ENCODE measurements around the gene JADE1.

DNA sequence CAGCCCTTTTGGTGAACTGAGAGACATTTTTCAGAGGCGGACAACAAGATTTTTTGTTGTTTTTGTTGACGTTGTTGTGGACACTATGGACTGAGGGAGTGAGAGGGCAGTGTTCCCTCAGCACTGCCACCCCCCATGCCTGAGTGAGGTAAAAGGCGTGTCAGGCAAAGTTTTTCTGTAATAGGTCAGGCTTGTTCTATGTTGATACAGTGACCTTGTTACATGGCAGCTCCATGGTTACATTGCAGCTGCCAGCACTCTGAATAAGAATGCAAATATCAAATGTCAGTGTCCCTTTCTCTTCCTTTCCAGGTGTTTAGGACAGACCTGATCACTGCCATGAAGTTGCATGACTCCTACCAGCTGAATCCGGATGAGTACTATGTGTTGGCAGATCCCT lies 36.6 kb downstream of the JADE1 start:
- TF ChIP-seq, protein P1, sequence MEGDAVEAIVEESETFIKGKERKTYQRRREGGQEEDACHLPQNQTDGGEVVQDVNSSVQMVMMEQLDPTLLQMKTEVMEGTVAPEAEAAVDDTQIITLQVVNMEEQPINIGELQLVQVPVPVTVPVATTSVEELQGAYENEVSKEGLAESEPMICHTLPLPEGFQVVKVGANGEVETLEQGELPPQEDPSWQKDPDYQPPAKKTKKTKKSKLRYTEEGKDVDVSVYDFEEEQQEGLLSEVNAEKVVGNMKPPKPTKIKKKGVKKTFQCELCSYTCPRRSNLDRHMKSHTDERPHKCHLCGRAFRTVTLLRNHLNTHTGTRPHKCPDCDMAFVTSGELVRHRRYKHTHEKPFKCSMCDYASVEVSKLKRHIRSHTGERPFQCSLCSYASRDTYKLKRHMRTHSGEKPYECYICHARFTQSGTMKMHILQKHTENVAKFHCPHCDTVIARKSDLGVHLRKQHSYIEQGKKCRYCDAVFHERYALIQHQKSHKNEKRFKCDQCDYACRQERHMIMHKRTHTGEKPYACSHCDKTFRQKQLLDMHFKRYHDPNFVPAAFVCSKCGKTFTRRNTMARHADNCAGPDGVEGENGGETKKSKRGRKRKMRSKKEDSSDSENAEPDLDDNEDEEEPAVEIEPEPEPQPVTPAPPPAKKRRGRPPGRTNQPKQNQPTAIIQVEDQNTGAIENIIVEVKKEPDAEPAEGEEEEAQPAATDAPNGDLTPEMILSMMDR (conservative IDR thresholded peaks at IDR 0.05 in 1 of 2, IDR thresholded peaks at IDR 0.05 in 1 of 2; ENCODE audit: extremely low read depth in 1 of 2, insufficient read depth in 1 of 2, low read depth in 1 of 2, low read length in 2 of 2), result no peak
- no peak for TF ChIP-seq EZH2 (IDR thresholded peaks at IDR 0.05; ENCODE audit: borderline replicate concordance, low read length)

Data from mammary epithelial cell (primary cell).